Brain microvascular endothelial cell (primary cell): Measurements from ENCODE around the gene TPRN.
A peak's percentile ranks its signal among the peaks of the same experiment; 100 is the strongest.

Experiments
- DNase-seq: peaks from one replicate; pipeline ENCODE4 v3.0.0-alpha.2; 2020
- H3K27ac ChIP-seq: fragments of 250-450 bp; sonication (Bioruptor Pico); 2 replicates; pipeline ENCODE4 v1.5.1; 2020; ENCODE audit warnings: mild to moderate bottlenecking, moderate library complexity
- H3K27me3 ChIP-seq: fragments of 250-450 bp; sonication (Bioruptor Pico); replicated peaks from 2 replicates; pipeline ENCODE4 v1.5.1; 2020; ENCODE audit warnings: mild to moderate bottlenecking
- H3K36me3 ChIP-seq: fragments of 250-450 bp; sonication (Bioruptor Pico); replicated peaks from 2 replicates; pipeline ENCODE4 v1.5.1; 2020; ENCODE audit warnings: mild to moderate bottlenecking
- H3K4me3 ChIP-seq: 2 replicates; pipeline ENCODE4 v1.5.1; 2011; ENCODE audit warnings: low read depth, mild to moderate bottlenecking, control low read depth, low read length, moderate library complexity
- CTCF ChIP-seq: IDR thresholded peaks from 2 replicates; pipeline ENCODE4 v1.5.1; 2011; ENCODE audit warnings: low read depth, mild to moderate bottlenecking, moderate library complexity, low read length, control low read depth, inconsistent platforms; ENCODE audit errors: missing control alignments
- in situ Hi-C: cut with HindIII; loops from 2 replicates; pipeline ENCODE4 v1.10.0; 2017; ENCODE audit warnings: low sequenced_read_pairs, low pct_ligation_motif_present

Gene TPRN

DNA sequence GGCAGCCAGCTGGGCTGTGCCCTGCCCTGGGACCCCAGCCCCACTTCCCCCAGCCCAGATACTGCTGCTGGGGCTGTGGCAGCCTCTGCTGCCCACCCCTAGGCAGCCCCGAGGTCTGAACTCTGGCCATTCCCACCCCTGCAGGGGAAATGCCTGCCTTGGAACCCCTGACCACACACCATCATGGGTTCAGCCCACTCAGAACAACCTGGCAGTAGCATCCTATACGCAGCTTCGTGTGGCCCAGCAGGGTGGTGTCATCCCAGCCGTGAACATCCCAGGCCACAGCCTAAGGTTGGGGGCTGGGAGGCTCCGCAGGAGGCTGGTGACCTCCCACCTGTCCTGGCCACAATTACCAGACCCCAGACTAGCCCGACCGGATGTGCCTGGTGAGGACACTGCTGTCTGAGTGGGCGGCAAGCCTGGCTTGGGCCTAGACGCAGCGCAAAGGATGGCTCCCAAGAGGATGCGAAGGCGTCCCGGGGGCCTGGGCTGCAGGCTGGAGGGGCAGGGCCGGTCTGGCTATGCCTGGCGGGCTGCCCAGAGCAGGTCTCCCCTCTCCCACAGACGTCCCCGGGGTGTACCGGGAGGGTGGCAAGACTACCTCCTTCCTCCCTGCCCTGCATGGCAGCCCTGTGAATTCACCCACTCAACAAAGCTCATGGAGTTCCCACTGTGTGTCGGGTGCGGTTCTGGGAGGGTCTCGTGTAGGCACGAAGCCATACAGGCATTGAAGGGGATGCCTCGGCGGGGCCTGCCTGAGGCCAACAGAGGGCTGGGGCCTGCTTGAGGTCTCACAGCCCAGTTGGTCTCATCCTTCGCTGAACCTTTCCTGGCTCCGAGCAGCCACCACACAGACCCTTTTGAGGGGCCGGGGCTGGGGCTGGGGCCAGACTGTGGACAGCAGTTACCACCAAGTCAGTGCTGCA, 28.7 kb upstream of the TPRN start:
- in situ Hi-C loops, result no loop called here
- Histone ChIP-seq H3K36me3 (no peaks in the 10 kb centered on the region), H3K27ac (no peak overlapping the region), H3K4me3 (no peak overlapping the region), H3K27me3 (no peaks in the 10 kb centered on the region)
- TF ChIP-seq CTCF, result no peak
- DNase-seq, result no peak

DNA sequence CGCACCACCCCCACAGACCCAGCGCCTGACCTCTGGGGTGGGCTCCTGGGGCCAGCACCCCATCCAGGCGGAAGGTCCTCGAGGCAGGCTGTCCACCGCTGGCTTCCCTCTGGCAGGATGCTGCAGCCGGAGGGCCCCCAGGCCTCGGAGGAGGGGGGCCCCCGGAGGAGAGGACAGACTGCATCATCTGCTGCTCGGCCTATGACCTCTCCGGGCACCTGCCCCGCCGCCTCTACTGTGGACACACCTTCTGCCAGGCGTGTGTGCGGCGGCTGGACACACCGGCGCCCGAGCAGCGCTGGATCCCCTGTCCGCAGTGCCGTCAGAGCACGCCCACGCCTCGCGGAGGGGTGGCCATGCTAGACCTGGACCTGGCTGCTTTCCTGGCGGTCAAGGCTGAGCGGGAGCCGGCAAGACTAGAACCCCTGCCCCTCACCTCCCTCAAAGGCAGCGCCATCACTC, 28.0 kb upstream of the TPRN start:
- DNase-seq, result no peak
- H3K4me3 ChIP-seq, result no peak overlapping the region
- H3K27me3 ChIP-seq, result no peaks in the 10 kb centered on the region
- in situ Hi-C loops, result no loop called here
- no peaks in the 10 kb centered on the region for H3K36me3 ChIP-seq
- no peak for TF ChIP-seq CTCF
- no peak overlapping the region for H3K27ac ChIP-seq

- no peaks in the 10 kb centered on the region for H3K36me3 ChIP-seq
- in situ Hi-C loops, result no loop called here
- DNase-seq, result no peak
- H3K27ac ChIP-seq, result no peak overlapping the region
- no peak for TF ChIP-seq CTCF
- H3K4me3 ChIP-seq, result no peak overlapping the region
- H3K27me3 ChIP-seq, result no peaks in the 10 kb centered on the region
Observed at GRCh38 chr9:137227853-137228505, 27.4 kb upstream of the TPRN start.

GRCh38 chr9:137227054-137227852, 26.7 kb upstream of the TPRN start, which contains the start of gene RNF224:
RNF224 (plus strand) TSS chr9:137227502; CDS start chr9:137228336, 834 bp downstream.
- Histone ChIP-seq H3K4me3 (no peak within 1 kb of the TSS), H3K27me3 (no peaks in the 10 kb centered on the region), H3K27ac (no peak within 1 kb of the TSS), H3K36me3 (no peaks in the 10 kb centered on the region)
- TF ChIP-seq CTCF, result peak; percentile 94
- peak; percentile 58 for DNase-seq
- in situ Hi-C loops, result no loop called here

GRCh38 chr9:137226338-137227053, 26.0 kb upstream of the TPRN start:
- no peak for TF ChIP-seq CTCF
- Histone ChIP-seq H3K27ac (no peak overlapping the region), H3K4me3 (no peak overlapping the region), H3K36me3 (no peaks in the 10 kb centered on the region), H3K27me3 (no peaks in the 10 kb centered on the region)
- DNase-seq, result no peak
- in situ Hi-C loops, result no loop called here
